HG03575 (cell line): Measurements from ENCODE around the gene CCL11.

Experiments
- ATAC-seq: cut with Tn5 transposase; IDR thresholded peaks from one replicate; pipeline ENCODE4 v1.9.1; 2021; ENCODE audit not compliant: unreplicated experiment, insufficient number of reproducible peaks, low FRiP score; ENCODE audit errors: extremely low read depth

CCL11 gene

DNA sequence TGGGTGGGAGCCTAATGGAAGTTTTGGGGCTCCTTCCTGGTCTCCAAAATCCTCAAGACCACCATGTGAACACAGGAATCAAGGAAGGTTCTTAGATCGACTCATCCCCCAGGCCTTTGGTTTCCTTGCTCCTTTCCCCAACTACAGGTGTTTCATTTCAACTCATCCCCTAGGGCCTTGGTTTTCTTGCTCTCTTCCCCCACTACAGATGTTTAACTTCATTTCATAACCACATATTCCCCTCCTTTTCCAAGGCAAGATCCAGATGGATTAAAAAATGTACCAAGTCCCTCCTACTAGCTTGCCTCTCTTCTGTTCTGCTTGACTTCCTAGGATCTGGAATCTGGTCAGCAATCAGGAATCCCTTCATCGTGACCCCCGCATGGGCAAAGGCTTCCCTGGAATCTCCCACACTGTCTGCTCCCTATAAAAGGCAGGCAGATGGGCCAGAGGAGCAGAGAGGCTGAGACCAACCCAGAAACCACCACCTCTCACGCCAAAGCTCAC, at the start of gene CCL11:
Gene CCL11 (plus strand): TSS at position 457 of the 507 bp plus-strand sequence. CDS start 67 bp downstream, outside the sequence.
- ATAC-seq: no peak

DNA sequence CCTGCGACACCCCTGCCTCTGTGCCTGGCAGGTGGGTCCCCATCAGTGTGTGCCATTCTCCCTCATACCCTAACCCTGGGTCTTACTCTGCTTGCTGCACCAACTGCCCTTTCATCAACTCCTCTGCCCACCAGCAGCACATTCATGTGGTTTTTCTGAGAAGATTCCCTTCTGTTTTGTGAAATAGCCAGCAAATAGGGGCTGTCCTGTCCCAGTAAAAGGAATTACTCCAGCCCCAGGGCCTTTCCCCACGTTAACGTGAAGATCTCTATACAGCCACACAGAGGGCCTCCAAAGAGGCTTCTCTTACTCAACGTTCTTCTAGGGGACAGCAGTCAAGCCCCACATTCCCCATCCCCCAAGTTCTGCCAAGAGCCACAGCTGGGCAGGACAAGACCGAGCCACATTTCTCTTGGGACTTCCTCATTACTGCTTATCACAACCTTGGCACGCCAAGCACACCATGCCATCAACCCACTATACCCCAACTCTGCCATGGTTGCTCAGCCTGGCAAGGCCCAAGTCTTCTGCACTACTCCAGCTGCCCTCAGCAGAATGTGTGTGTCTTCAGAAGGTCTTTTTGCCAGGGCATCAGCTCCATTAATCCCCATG, 49.2 kb upstream of the CCL11 start:
- no peak for ATAC-seq

DNA sequence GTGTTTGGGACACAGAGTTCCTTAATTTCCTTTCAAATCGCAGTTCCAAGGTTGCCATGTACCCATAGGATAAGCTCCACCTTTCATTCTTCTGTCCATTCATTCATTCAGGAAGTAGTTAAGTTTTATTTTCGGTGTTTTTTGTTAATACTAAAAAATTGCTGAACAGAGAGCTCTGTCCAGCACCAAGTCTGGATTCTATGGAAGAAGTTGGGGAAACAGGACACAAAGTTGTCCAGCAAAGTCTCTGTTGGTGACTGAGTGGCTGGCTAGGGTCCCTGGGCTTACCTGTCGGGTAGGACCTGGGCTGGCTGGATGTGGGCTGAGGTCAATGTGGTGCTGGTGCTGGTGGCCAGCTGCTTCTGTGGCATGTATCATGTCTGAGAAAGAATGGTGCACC, 48.1 kb upstream of the CCL11 start:
- ATAC-seq: no peak

GRCh38 chr17:34241062-34241461, 44.5 kb upstream of the CCL11 start:
- ATAC-seq: no peak

DNA sequence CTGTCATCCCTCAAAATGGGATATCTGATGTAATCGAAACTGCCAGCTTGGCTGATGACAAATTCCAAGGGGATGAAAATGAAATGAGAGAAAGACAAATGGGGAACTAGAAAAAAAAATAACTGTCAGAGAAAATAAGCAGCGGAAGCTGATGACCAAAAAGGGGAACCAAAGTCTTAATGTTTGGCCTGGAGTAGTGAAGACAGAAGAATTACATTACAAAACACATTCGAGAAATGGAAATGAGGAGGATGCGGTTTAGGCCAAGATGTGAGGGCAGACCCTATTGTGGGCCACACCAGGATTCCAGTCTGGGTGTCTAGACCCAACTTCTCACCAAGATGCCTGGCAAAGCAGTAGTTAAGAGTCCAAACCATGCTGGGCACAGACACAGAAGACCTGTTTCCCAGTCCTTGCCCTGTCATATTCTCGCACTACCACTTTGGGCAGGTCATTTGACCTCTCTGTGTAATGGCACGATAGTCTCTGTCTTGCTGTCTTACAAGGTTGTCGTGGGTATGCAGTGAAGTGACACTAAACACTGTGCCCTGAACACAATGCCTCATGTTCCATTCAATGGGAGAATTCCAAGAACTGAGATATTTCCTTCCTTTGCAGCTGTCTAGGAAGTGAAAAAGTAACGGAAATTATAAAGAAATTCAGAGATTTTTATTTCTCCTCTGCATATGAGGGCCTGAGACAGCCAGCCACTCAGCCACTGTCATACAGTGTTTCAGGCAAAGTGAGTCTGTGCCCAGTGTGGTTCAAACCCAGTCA, 42.8 kb upstream of the CCL11 start:
- ATAC-seq: no peak

DNA sequence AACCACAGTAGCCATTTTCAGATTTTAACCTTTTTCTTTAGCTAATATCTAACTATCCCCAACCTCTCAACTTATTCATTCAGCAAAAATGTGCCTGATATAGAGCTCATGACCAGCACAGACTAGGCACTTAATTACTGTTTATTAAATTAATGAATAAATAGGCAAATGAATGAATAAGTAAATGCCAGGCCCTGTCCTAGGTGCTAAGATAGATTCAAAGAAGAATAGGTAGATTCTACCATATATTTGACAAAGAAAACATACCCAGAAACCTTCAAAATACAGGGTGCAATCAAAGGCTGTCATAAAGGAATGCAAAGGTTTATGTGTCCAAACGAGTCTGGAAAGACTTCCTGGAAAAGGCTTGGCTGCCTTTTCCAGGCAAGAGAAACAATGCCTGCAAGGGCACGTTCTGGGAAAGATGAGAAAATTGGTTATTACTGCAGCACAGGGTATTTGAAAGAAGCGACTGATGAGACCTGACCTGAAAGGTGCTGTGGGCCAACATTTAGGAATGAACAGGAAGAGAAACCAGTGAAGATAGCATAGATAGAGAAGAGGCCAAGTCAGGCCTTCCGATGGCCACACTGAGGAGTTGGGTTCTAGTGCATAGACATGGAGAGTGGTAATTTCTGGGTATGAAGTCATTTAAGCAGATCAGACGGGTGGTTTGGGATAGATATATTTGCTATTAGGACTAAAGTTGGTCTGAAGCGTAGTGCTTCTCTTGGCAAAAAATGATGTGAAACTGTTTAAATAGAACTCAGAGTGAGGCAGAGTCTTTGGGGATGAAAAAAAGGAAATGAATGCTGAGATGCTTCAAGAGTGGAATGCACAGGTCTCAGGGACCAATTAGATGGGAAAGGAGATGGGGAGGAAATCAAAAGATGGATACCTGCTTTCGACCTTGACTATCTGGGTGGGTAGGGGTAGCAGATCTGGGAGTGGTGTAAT, 41.9 kb upstream of the CCL11 start:
- no peak for ATAC-seq

DNA sequence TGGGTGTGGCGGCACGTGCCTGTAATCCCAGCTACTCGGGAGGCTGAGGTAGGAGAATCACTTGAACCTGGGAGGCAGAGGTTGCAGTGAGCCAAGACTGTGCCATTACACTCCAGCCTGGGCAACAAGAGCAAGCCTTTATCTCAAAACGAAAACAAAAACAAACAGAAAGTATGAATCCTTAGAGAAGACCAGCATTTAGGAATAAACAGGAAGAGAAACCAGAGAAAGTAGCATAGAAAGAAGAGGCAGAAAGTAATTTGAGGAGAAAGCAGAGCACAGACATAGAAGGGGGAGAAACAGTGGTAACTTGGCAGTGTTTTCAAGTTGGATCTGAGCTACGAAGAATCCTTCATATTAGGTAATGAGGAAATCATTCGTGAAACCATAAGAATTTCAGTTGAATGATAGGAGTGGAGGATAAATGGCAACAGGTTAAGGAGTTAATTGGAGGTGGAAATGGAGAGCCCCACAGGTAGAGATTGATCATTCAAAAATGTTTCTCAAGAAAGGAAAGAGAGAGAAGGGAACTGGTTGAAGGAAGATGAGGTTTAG, 40.1 kb upstream of the CCL11 start:
- ATAC-seq: no peak

GRCh38 chr17:34246446-34246845, 39.1 kb upstream of the CCL11 start:
- ATAC-seq: no peak

DNA sequence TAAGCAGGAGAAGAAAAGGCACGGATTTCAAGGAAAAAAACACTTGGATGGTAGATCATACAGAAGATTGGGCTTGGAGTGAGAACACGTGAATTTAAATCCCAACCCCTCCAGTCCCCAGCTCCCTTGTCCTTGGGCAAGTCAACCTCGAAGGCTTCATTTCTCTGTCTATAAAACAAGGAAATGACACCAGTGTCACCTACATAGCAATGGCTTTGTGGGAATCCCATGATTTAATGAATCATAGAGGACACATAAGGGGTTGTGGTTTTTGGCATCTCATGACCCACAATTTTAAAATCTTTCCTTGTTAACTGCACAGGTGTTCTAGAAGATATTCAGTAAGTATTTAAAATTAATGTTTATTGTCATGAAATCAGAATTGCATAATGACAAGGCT, 38.7 kb upstream of the CCL11 start:
- ATAC-seq: no peak

GRCh38 chr17:34248511-34249024, 37.0 kb upstream of the CCL11 start:
- no peak for ATAC-seq

- ATAC-seq: no peak
Measured at GRCh38 chr17:34249061-34249460, 36.5 kb upstream of the CCL11 start.

- ATAC-seq: no peak
Measured at GRCh38 chr17:34249478-34249877, 36.1 kb upstream of the CCL11 start.

GRCh38 chr17:34251186-34251585, 34.4 kb upstream of the CCL11 start:
- ATAC-seq: no peak

DNA sequence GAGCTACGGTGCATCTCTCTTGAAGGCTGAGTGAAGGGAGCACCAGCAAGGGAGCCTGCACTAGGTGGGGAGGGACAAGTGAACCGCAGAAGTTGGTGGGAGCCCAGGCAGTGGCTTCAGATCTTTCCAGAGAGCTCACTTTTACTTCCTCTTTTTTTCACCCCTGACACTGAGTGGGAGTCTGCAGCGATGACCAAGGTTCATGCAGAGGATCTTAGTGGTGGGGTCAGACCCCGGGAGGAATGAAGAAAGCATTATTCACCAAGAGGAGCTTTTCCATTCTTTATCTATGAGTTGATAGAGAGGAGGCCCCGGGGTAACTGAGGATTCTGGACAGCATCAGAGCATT, 33.5 kb upstream of the CCL11 start:
- ATAC-seq: no peak

DNA sequence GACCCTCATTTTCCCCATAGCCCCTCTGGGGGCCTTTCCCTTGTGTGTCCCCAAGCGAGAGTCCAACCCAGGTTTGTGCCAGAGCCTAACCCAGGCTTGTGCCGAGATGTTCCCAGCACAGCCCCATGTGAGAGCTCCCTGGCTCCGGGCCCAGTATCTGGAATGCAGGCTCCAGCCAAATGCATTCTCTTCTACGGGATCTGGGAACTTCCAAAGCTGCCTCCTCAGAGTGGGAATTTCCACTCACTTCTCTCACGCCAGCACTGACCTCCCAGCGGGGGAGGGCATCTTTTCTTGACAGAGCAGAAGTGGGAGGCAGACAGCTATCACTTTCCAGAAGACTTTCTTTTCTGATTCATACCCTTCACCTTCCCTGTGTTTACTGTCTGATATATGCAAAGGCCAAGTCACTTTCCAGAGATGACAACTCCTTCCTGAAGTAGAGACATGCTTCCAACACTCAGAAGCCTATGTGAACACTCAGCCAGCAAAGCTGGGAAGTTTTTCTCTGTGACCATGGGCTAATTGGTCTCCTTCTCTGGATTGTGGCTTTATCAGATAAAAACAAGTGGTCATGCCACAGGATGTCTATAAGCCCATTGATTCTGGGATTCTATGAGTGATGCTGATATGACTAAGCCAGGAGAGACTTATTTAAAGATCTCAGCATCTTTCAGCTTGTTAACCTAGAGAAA, 33.0 kb upstream of the CCL11 start:
- no peak for ATAC-seq

- no peak for ATAC-seq
Measured at GRCh38 chr17:34253139-34253525, 32.4 kb upstream of the CCL11 start.

GRCh38 chr17:34254146-34254545, 31.4 kb upstream of the CCL11 start:
- no peak for ATAC-seq

- no peak for ATAC-seq
Measured at GRCh38 chr17:34254651-34255380, 30.7 kb upstream of the CCL11 start, which contains the start of gene CCL2. Gene CCL2 (plus strand): TSS chr17:34255285. CDS start chr17:34255350, 65 bp downstream.
